Mucosa of rectum (tissue), 2 donors: ENCODE results near the gene PAF1.
A peak's percentile ranks its signal among the peaks of the same experiment; 100 is the strongest.

ENCODE experiments used
- H3K27ac ChIP-seq, 2 donors: one replicate each; pipeline ENCODE4 v1.7.0; 2013; ENCODE audit warnings: inconsistent platforms in 2 of 2, low read depth in 2 of 2, low read length in 2 of 2
- H3K27me3 ChIP-seq, 2 donors: one replicate each; pipeline ENCODE4 v1.7.0; 2013; ENCODE audit warnings: low read length in 2 of 2; ENCODE audit not compliant: control insufficient read depth in 2 of 2, insufficient read depth in 2 of 2
- H3K36me3 ChIP-seq, 2 donors: one replicate each; pipeline ENCODE4 v1.7.0; 2013; ENCODE audit warnings: low read length in 2 of 2; ENCODE audit not compliant: control insufficient read depth in 2 of 2, insufficient read depth in 2 of 2
- H3K4me1 ChIP-seq, 2 donors: one replicate each; pipeline ENCODE4 v1.7.0; 2013; ENCODE audit warnings: low read length in 2 of 2, mild to moderate bottlenecking in 1 of 2; ENCODE audit not compliant: control insufficient read depth in 2 of 2, insufficient read depth in 2 of 2
- H3K4me3 ChIP-seq, 2 donors: one replicate each; pipeline ENCODE4 v1.7.0; 2013; ENCODE audit warnings: low read length in 2 of 2
- H3K9ac ChIP-seq, 2 donors: one replicate each; pipeline ENCODE4 v1.7.0; 2013; ENCODE audit warnings: low read length in 2 of 2, low read depth in 1 of 2, mild to moderate bottlenecking in 1 of 2
- H3K9me3 ChIP-seq, 2 donors: one replicate each; pipeline ENCODE4 v1.7.0; 2013; ENCODE audit warnings: low read length in 2 of 2; ENCODE audit not compliant: control insufficient read depth in 2 of 2
- donor health status: healthy.
- donor health status: Normal muscosa, but diverticular disease.

The PAF1 gene

DNA sequence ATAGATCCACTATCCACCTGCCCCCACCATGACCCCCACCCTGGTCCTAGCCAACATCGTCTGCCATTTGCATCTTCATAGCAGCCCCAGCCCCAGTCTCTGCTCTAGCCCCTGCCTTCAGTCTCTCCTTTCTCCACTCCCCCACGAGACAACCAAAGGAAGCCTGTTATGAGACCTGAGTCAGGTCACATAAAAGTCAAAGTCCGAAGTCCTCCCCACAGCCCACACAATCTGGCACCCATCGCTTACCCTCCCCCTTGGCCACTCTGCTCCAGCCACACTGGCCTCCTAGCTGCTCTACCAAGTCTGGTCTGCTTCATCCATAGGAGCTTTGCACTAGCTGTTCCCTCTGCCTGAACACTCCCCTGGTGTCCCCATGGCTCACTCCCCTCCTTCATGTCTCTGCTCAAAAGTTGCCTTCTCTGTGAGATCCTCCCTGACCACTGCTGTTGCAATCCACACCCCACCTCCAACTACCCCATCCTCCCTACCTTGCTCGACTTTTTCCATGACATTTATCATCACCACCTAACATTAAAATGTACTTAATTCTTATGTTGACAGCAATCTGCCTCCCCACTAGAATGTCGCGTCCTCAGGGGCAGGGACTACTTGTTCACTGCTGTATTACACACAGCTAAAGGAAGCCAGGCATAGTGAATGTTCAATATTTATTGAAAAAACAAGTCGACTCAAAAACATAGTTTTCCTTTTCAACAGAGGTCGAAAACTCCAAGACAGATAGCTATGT lies 20.4 kb upstream of the PAF1 start:
- peaks cover 12 to 18% of the 10 kb centered on the region in 2 donors for H3K36me3 ChIP-seq
- no peaks in the 10 kb centered on the region for H3K9me3 ChIP-seq
- H3K4me1 ChIP-seq, result peaks cover 28 to 31% of the 10 kb centered on the region in 2 donors
- peak overlapping the region; percentile 97 to 100 for H3K27ac ChIP-seq
- peak overlapping the region; percentile 98 for H3K9ac ChIP-seq
- peak overlapping the region; percentile 73 to 83 for H3K4me3 ChIP-seq
- peaks cover 2 to 7% of the 10 kb centered on the region in 2 donors for H3K27me3 ChIP-seq

DNA sequence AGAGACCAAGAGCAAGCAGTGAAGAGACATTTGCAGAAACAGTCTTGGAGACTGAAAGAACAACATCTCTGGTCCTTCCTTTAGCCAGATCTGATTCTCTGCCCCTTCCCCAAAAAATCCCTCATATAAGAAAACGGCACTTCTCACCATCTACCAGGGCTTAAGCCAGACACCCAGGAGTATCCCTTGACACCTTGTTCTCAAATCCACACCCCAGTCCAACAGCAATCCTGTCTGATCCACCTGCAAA lies 19.9 kb upstream of the PAF1 start:
- Histone ChIP-seq H3K4me1 (peaks cover 30 to 36% of the 10 kb centered on the region in 2 donors), H3K27me3 (peaks cover 2 to 7% of the 10 kb centered on the region in 2 donors), H3K9ac (peak overlapping the region; percentile 98), H3K36me3 (peaks cover 12 to 18% of the 10 kb centered on the region in 2 donors), H3K4me3 (peak overlapping the region; percentile 73 to 83), H3K27ac (peak overlapping the region; percentile 97 to 100), H3K9me3 (no peaks in the 10 kb centered on the region)

DNA sequence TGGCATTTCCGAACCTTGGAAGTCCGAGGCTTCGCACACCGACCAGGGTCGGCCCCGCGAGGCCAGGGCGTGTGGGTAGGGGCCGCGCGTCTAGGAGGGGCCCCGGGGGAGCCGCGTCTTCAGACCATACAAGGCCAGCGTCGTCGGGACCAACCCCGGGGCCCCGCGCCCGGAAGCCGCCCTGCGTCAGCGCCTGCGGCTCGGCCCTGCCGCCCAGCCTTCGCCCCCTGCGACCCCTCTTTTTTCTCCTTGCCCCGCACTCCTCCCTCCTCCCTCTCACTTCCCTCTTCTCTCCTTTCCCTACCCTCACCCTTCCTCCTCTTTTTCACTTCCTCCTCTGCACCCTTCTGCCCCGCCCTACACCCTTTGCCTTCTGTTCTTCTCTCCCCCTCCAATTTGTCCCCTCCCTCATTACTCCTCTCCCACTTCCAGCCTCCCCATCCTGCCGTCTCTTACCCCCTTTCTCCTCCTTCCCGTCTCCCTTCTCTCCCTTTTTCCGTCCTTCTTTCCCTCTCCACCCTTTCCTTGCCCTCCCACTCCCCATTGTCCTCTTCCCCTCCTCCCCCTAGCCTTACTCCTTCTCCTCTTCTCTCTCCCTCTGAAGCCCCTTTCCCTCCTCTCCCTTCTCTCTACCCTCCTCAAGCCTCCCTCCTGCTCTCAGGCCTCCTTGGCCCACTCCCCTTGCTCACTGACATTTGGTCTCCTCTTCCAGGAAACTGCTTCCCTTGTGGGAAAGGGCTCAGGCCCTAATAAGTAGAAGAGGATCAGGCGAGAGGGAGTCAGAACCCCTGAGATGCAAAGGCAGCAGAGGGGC lies 19.3 kb upstream of the PAF1 start:
- Histone ChIP-seq H3K36me3 (peaks cover 12 to 18% of the 10 kb centered on the region in 2 donors), H3K4me3 (peak overlapping the region; percentile 73 to 83), H3K9me3 (no peaks in the 10 kb centered on the region), H3K27me3 (peaks cover 2 to 7% of the 10 kb centered on the region in 2 donors), H3K4me1 (peaks cover 35 to 41% of the 10 kb centered on the region in 2 donors), H3K9ac (peak overlapping the region; percentile 98), H3K27ac (peak overlapping the region; percentile 97 to 100)

DNA sequence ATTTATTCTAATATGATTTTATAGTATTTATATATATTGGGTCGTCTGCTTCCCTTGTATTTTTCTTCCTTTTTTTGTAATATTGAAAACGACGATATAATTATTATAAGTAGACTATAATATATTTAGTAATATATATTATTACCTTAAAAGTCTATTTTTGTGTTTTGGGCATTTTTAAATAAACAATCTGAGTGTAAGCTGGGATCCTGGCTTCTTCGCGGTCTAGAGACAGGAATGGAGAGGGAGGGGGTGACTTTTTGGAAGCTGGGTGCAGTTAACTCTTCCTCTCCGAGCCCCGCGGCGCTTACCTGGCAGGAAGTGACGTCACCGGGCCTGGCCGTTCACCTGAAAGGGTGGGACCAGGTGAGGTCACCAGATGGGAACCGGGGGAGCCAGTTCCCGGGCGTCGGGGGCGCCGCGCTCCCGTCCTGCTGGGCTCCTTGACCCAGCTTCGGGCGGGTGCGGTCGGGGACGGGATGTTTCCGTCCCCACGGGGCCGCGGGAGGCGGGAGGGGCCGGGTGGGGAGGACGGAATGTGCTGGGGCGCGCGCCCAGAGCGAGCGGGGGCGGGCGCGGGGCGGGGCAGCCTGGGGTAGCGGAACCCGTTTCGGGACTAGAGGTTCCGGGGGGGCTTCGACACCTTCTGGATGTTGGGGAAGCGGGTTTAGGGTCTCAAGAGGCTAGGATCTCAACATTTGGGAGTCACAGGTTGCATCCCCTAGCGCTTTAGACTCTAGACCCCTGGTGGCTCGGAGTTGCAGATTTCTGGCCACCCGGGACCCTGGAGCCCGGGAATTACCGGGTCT lies 18.5 kb upstream of the PAF1 start:
- Histone ChIP-seq H3K9ac (peak overlapping the region; percentile 98 to 99), H3K27me3 (peaks cover 2 to 7% of the 10 kb centered on the region in 2 donors), H3K4me1 (peaks cover 33 to 48% of the 10 kb centered on the region in 2 donors), H3K36me3 (peaks cover 12 to 18% of the 10 kb centered on the region in 2 donors), H3K9me3 (no peaks in the 10 kb centered on the region), H3K4me3 (peak overlapping the region; percentile 81 to 87), H3K27ac (peak overlapping the region; percentile 97 to 100)

DNA sequence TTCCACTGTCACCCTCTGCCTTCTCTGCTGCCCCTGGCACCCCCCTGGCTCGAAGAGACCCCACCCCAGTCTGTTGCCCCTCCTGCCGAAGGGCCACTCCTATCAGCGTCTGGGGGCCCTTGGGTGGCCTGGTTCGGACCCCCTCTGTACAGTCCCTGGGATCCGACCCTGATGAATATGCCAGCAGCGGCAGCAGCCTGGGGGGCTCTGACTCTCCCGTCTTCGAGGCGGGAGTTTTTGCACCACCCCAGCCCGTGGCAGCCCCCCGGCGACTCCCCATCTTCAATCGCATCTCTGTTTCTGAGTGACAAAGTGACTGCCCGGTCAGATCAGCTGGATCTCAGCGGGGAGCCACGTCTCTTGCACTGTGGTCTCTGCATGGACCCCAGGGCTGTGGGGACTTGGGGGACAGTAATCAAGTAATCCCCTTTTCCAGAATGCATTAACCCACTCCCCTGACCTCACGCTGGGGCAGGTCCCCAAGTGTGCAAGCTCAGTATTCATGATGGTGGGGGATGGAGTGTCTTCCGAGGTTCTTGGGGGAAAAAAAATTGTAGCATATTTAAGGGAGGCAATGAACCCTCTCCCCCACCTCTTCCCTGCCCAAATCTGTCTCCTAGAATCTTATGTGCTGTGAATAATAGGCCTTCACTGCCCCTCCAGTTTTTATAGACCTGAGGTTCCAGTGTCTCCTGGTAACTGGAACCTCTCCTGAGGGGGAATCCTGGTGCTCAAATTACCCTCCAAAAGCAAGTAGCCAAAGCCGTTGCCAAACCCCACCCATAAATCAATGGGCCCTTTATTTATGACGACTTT lies 17.7 kb upstream of the PAF1 start:
- H3K4me3 ChIP-seq, result peak overlapping the region; percentile 81 to 87
- no peaks in the 10 kb centered on the region for H3K9me3 ChIP-seq
- peaks cover 35 to 52% of the 10 kb centered on the region in 2 donors for H3K4me1 ChIP-seq
- H3K36me3 ChIP-seq, result peaks cover 12 to 18% of the 10 kb centered on the region in 2 donors
- H3K27ac ChIP-seq, result peak overlapping the region; percentile 97 to 100
- H3K27me3 ChIP-seq, result peaks cover 1 to 4% of the 10 kb centered on the region in 2 donors
- peak overlapping the region; percentile 98 to 99 for H3K9ac ChIP-seq

DNA sequence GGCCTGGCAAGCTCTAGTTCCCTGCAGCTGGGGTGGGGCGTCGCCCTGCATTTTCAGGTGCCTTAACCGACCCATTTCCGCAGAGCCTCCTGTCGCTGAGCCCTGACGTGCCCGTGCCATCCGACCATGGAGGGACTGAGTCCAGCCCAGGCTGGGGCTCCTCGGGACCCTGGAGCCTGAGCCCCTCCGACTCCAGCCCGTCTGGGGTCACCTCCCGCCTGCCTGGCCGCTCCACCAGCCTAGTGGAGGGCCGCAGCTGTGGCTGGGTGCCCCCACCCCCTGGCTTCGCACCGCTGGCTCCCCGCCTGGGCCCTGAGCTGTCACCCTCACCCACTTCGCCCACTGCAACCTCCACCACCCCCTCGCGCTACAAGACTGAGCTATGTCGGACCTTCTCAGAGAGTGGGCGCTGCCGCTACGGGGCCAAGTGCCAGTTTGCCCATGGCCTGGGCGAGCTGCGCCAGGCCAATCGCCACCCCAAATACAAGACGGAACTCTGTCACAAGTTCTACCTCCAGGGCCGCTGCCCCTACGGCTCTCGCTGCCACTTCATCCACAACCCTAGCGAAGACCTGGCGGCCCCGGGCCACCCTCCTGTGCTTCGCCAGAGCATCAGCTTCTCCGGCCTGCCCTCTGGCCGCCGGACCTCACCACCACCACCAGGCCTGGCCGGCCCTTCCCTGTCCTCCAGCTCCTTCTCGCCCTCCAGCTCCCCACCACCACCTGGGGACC lies 16.9 kb upstream of the PAF1 start:
- Histone ChIP-seq H3K36me3 (peaks cover 12 to 18% of the 10 kb centered on the region in 2 donors), H3K9me3 (no peaks in the 10 kb centered on the region), H3K4me1 (peaks cover 38 to 57% of the 10 kb centered on the region in 2 donors), H3K27ac (peak overlapping the region; percentile 97 to 100), H3K9ac (peak overlapping the region; percentile 98 to 99), H3K4me3 (peak overlapping the region; percentile 81 to 87), H3K27me3 (peaks cover 0 to 1% of the 10 kb centered on the region in 2 donors)

DNA sequence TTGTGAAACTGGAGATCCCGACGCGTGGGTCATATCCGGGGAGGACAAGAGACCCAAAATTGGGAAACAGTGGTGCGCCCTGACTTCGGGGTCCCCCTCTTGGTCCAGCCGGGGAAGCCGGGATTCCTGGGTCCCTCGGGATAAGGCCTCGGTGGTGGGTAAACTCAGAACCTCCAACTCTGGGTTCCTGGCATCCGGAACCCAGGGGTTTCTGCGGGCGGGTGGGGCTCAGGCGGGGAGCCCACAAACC lies 16.4 kb upstream of the PAF1 start:
- Histone ChIP-seq H3K27me3 (no peaks in the 10 kb centered on the region), H3K27ac (peak overlapping the region; percentile 97 to 100), H3K36me3 (peaks cover 12 to 18% of the 10 kb centered on the region in 2 donors), H3K4me1 (peaks cover 40 to 59% of the 10 kb centered on the region in 2 donors), H3K9me3 (no peaks in the 10 kb centered on the region), H3K4me3 (peak overlapping the region; percentile 81 to 87), H3K9ac (peak overlapping the region; percentile 98 to 99)

DNA sequence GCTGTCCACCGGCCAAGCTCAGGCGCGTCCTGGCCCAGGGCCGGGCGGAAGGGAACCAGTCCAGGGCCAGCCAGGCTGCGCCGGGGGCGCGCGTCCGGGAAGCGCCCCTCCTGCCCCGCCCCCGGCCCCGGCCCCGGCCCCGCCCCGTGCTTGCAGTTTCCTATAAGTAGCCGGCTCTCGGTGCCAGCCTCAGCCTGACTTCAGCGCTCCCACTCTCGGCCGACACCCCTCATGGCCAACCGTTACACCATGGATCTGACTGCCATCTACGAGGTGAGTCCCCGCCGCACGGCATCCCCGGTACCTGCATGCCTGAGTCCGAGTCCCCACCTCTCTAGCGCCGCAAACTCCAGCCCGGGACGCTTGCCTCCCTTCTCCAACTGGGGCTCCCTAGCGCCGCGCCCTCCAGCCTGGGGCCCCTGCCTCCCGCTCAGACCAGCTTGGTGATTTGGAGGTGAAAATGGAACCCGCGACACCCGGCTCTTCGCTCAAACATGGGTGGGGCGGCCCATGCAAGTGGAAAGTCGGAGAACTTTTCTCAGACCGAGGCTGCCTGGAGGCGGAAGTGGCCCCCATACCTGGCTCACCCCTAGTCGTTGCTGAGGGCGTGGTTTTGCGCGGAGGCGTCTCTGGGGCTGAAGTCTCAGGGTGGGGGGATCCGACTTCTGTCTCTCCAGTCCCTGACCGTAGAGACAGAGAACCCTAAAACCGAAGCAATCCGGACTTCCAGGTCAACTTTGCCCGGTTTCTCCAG lies 15.9 kb upstream of the PAF1 start, which contains the start of gene ZFP36:
ZFP36 (plus strand) TSS at position 192 of the 754 bp plus-strand sequence; CDS start at position 250, 58 bp downstream.
- Histone ChIP-seq H3K9ac (peak within 1 kb of the TSS; percentile 98 to 99), H3K4me1 (peaks cover 45 to 64% of the 10 kb centered on the region in 2 donors), H3K36me3 (peaks cover 12 to 18% of the 10 kb centered on the region in 2 donors), H3K4me3 (peak within 1 kb of the TSS; percentile 81 to 87), H3K27me3 (no peaks in the 10 kb centered on the region), H3K9me3 (no peaks in the 10 kb centered on the region), H3K27ac (peak within 1 kb of the TSS; percentile 97 to 100)
